HepG2 (cell line): ENCODE data around the gene ESPN. TPM values are rescaled to one million over a fixed set of nuclear protein-coding genes. Genes with fewer than 3 reads are reported as not detected.
A peak's percentile ranks its signal among the peaks of the same experiment; 100 is the strongest.

ENCODE experiments used
- ELF1 ChIP-seq: sonication (generic); formaldehyde crosslinking; IDR thresholded peaks from 2 replicates; pipeline ENCODE4 v1.4.0; 2020; ENCODE audit warnings: missing genetic modification reagents
- MBD4 ChIP-seq: IDR thresholded peaks from 2 replicates; pipeline ENCODE4 v1.6.1; 2012; ENCODE audit warnings: low read length, inconsistent platforms, borderline replicate concordance
- NFIC ChIP-seq: IDR thresholded peaks from 2 replicates; pipeline ENCODE4 v1.6.1; 2012; ENCODE audit warnings: mild to moderate bottlenecking, low read length, inconsistent platforms
- NR2C2 ChIP-seq: sonication (generic); formaldehyde crosslinking; IDR thresholded peaks from 2 replicates; pipeline ENCODE4 v1.4.0; 2020; ENCODE audit warnings: missing genetic modification reagents, mild to moderate bottlenecking, moderate library complexity, borderline replicate concordance
- PAF1 ChIP-seq: IDR thresholded peaks from 2 replicates; pipeline ENCODE4 v1.6.1; 2016; ENCODE audit warnings: missing genetic modification reagents, missing compliant biosample characterization
- PAX8 ChIP-seq: sonication (generic); formaldehyde crosslinking; IDR thresholded peaks from 2 replicates; pipeline ENCODE4 v1.8.0; 2022; ENCODE audit warnings: mild to moderate bottlenecking, missing genetic modification reagents, borderline replicate concordance
- PHF21A ChIP-seq: sonication (generic); formaldehyde crosslinking; IDR thresholded peaks from 2 replicates; pipeline ENCODE4 v1.5.0; 2020; ENCODE audit warnings: mild to moderate bottlenecking, missing genetic modification reagents
- XBP1 ChIP-seq: sonication (generic); formaldehyde crosslinking; IDR thresholded peaks from 2 replicates; pipeline ENCODE4 v1.5.0; 2020; ENCODE audit warnings: missing genetic modification reagents
- XRCC5 ChIP-seq: fragments of 200-400 bp; formaldehyde crosslinking; optimal IDR thresholded peaks from 2 replicates; pipeline ENCODE3; 2017; ENCODE audit warnings: mild to moderate bottlenecking, low read length
- ZNF878 ChIP-seq: sonication (generic); formaldehyde crosslinking; IDR thresholded peaks from 2 replicates; pipeline ENCODE4 v1.8.1; 2023; ENCODE audit warnings: mild to moderate bottlenecking, missing genetic modification reagents, moderate library complexity
- polyA plus RNA-seq, 8 experiments: library from polyadenylated mRNA; depleted of rRNA in 3 of 8; stranded (reverse) in 7 of 8; unstranded in 1 of 8; fragments of >200 nt; fragmentation: Illumina TruSeq in 4 of 8; extraction: Trizol in 4 of 8; gene quantifications; 2 replicates each; pipeline versions ENCODE4 v1.2.1 to v1.2.3, GENCODE V29; 2011 to 2016; ENCODE audit warnings: low read depth in 4 of 8, missing spikeins in 1 of 8, mixed read lengths in 1 of 8; ENCODE audit not compliant: insufficient read depth in 1 of 8
- total RNA-seq, 5 experiments: library from RNA; depleted of rRNA; stranded (reverse); fragments of >200 nt; fragmentation: Illumina TruSeq; extraction: Trizol; gene quantifications; 2 replicates each; pipeline ENCODE4 v1.2.3, GENCODE V29; 2016; ENCODE audit warnings: low read depth in 1 of 5
- TF ChIP-seq, protein P1 (sequence below): sonication (generic); formaldehyde crosslinking; IDR thresholded peaks from 2 replicates; pipeline ENCODE4 v1.4.0; 2020; ENCODE audit warnings: missing genetic modification reagents
- TF ChIP-seq, protein P2 (sequence below): sonication (generic); formaldehyde crosslinking; IDR thresholded peaks from 2 replicates; pipeline ENCODE4 v1.8.0; 2022; ENCODE audit warnings: mild to moderate bottlenecking, missing genetic modification reagents
- TF ChIP-seq, protein P3 (sequence below): sonication (generic); formaldehyde crosslinking; IDR thresholded peaks from 2 replicates; pipeline ENCODE4 v1.5.0; 2020; ENCODE audit warnings: missing genetic modification reagents
- TF ChIP-seq, protein P4 (sequence below): sonication (generic); formaldehyde crosslinking; IDR thresholded peaks from 2 replicates; pipeline ENCODE4 v1.8.1; 2023; ENCODE audit warnings: mild to moderate bottlenecking, missing genetic modification reagents, borderline replicate concordance
- TF ChIP-seq, protein P5 (sequence below): sonication (generic); formaldehyde crosslinking; IDR thresholded peaks from 2 replicates; pipeline ENCODE4 v1.8.1; 2023; ENCODE audit warnings: mild to moderate bottlenecking, missing genetic modification reagents
- TF ChIP-seq, protein P6 (sequence below): sonication (generic); formaldehyde crosslinking; IDR thresholded peaks from 2 replicates; pipeline ENCODE4 v1.4.0; 2020; ENCODE audit warnings: mild to moderate bottlenecking, missing genetic modification reagents

The ESPN gene
- total and polyA plus RNA-seq, 2 of the 13 experiments (the other 11 are each of a cell fraction or from before 2014, with no cell fraction given): 48.6 to 54.2 TPM

DNA sequence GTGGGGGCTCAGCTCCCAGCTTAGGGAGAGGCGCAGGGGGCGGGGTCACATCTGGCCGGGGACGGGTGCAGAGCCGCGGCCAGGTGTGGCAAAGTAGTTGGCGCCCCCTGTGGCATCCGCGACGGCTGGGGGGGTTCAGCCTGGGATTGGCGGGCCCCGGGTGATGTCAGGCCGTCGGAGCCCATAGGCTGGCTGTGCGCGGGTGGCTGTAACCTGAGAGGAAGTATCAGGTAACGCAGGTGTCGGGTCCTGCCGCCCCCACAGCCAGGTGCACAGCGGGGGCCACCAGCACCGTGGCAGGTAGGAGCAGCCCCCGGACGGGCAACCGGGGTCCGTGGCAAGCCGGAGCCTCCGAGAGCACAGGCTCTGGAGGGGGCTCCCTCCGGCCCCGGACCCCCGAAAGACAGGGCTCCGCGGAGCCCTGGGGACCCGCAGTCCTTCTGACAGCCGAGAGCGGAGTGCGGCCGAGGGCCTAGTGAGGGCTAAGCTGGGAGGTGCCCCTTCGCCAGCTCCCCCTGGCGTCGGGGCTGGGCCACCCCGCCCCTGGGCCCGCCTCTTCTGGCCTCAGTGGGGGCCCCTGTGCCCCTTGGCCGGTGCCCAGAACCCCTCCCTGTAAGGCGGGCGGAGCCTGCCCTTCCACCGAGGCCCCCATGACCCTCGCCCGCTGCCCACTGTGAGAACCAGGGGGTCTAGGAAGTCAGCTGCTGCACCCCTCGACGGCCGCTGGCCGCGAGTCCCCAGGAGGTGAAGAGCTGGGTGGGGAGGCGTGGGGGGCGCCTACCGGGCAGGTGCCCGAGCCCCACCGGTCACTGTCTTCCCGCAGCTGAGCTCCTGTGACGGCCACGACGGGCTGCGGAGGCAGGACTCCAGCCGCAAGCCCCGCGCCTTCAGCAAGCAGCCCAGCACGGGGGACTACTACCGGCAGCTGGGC lies 23.5 kb downstream of the ESPN start (continued):
- TF ChIP-seq NFIC (no peak), PAX8 (no peak; the same call in 1 of the 2 replicates), XRCC5 (no peak), NR2C2 (CRISPR knock-in tag) (no peak; the same call in 1 of the 2 replicates), MBD4 (no peak), PAF1 (no peak), PHF21A (no peak), ELF1 (CRISPR knock-in tag) (peak; percentile 9; the same call in 1 of the 2 replicates), XBP1 (CRISPR knock-in tag) (no peak), ZNF878 (CRISPR knock-in tag) (peak; percentile 54)
- TF ChIP-seq, protein P1, sequence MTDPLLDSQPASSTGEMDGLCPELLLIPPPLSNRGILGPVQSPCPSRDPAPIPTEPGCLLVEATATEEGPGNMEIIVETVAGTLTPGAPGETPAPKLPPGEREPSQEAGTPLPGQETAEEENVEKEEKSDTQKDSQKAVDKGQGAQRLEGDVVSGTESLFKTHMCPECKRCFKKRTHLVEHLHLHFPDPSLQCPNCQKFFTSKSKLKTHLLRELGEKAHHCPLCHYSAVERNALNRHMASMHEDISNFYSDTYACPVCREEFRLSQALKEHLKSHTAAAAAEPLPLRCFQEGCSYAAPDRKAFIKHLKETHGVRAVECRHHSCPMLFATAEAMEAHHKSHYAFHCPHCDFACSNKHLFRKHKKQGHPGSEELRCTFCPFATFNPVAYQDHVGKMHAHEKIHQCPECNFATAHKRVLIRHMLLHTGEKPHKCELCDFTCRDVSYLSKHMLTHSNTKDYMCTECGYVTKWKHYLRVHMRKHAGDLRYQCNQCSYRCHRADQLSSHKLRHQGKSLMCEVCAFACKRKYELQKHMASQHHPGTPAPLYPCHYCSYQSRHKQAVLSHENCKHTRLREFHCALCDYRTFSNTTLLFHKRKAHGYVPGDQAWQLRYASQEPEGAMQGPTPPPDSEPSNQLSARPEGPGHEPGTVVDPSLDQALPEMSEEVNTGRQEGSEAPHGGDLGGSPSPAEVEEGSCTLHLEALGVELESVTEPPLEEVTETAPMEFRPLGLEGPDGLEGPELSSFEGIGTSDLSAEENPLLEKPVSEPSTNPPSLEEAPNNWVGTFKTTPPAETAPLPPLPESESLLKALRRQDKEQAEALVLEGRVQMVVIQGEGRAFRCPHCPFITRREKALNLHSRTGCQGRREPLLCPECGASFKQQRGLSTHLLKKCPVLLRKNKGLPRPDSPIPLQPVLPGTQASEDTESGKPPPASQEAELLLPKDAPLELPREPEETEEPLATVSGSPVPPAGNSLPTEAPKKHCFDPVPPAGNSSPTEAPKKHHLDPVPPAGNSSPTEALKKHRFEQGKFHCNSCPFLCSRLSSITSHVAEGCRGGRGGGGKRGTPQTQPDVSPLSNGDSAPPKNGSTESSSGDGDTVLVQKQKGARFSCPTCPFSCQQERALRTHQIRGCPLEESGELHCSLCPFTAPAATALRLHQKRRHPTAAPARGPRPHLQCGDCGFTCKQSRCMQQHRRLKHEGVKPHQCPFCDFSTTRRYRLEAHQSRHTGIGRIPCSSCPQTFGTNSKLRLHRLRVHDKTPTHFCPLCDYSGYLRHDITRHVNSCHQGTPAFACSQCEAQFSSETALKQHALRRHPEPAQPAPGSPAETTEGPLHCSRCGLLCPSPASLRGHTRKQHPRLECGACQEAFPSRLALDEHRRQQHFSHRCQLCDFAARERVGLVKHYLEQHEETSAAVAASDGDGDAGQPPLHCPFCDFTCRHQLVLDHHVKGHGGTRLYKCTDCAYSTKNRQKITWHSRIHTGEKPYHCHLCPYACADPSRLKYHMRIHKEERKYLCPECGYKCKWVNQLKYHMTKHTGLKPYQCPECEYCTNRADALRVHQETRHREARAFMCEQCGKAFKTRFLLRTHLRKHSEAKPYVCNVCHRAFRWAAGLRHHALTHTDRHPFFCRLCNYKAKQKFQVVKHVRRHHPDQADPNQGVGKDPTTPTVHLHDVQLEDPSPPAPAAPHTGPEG: no peak
- TF ChIP-seq, protein P2, sequence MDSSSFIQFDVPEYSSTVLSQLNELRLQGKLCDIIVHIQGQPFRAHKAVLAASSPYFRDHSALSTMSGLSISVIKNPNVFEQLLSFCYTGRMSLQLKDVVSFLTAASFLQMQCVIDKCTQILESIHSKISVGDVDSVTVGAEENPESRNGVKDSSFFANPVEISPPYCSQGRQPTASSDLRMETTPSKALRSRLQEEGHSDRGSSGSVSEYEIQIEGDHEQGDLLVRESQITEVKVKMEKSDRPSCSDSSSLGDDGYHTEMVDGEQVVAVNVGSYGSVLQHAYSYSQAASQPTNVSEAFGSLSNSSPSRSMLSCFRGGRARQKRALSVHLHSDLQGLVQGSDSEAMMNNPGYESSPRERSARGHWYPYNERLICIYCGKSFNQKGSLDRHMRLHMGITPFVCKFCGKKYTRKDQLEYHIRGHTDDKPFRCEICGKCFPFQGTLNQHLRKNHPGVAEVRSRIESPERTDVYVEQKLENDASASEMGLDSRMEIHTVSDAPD: no peak
- TF ChIP-seq, protein P3, sequence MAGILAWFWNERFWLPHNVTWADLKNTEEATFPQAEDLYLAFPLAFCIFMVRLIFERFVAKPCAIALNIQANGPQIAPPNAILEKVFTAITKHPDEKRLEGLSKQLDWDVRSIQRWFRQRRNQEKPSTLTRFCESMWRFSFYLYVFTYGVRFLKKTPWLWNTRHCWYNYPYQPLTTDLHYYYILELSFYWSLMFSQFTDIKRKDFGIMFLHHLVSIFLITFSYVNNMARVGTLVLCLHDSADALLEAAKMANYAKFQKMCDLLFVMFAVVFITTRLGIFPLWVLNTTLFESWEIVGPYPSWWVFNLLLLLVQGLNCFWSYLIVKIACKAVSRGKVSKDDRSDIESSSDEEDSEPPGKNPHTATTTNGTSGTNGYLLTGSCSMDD (CRISPR knock-in tag): no peak
- TF ChIP-seq, protein P4, sequence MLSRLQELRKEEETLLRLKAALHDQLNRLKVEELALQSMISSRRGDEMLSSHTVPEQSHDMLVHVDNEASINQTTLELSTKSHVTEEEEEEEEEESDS (CRISPR knock-in tag): no peak
- TF ChIP-seq, protein P5, sequence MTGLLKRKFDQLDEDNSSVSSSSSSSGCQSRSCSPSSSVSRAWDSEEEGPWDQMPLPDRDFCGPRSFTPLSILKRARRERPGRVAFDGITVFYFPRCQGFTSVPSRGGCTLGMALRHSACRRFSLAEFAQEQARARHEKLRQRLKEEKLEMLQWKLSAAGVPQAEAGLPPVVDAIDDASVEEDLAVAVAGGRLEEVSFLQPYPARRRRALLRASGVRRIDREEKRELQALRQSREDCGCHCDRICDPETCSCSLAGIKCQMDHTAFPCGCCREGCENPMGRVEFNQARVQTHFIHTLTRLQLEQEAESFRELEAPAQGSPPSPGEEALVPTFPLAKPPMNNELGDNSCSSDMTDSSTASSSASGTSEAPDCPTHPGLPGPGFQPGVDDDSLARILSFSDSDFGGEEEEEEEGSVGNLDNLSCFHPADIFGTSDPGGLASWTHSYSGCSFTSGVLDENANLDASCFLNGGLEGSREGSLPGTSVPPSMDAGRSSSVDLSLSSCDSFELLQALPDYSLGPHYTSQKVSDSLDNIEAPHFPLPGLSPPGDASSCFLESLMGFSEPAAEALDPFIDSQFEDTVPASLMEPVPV (CRISPR knock-in tag): no peak
- TF ChIP-seq, protein P6, sequence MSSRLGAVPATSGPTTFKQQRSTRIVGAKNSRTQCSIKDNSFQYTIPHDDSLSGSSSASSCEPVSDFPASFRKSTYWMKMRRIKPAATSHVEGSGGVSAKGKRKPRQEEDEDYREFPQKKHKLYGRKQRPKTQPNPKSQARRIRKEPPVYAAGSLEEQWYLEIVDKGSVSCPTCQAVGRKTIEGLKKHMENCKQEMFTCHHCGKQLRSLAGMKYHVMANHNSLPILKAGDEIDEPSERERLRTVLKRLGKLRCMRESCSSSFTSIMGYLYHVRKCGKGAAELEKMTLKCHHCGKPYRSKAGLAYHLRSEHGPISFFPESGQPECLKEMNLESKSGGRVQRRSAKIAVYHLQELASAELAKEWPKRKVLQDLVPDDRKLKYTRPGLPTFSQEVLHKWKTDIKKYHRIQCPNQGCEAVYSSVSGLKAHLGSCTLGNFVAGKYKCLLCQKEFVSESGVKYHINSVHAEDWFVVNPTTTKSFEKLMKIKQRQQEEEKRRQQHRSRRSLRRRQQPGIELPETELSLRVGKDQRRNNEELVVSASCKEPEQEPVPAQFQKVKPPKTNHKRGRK (CRISPR knock-in tag): no peak
